ENCODE data around the gene GAL3ST3.

GRCh38 chr11:66036334-66036710, 12.6 kb downstream of the GAL3ST3 start:
- TF ChIP-seq, protein P1, sequence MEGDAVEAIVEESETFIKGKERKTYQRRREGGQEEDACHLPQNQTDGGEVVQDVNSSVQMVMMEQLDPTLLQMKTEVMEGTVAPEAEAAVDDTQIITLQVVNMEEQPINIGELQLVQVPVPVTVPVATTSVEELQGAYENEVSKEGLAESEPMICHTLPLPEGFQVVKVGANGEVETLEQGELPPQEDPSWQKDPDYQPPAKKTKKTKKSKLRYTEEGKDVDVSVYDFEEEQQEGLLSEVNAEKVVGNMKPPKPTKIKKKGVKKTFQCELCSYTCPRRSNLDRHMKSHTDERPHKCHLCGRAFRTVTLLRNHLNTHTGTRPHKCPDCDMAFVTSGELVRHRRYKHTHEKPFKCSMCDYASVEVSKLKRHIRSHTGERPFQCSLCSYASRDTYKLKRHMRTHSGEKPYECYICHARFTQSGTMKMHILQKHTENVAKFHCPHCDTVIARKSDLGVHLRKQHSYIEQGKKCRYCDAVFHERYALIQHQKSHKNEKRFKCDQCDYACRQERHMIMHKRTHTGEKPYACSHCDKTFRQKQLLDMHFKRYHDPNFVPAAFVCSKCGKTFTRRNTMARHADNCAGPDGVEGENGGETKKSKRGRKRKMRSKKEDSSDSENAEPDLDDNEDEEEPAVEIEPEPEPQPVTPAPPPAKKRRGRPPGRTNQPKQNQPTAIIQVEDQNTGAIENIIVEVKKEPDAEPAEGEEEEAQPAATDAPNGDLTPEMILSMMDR (IDR thresholded peaks at IDR 0.05; ENCODE audit: low read length): no peak
- no peak for TF ChIP-seq EZH2 (optimal IDR thresholded peaks at IDR 0.05; ENCODE audit: low read depth, low read length)
- no peak for TF ChIP-seq EZH2phosphoT487 (IDR thresholded peaks at IDR 0.05; ENCODE audit: low read length)

Measured in MM.1S (cell line).